HG03354 (cell line): ENCODE measurements around the gene LAMTOR1.

Experiments
- ATAC-seq: cut with Tn5 transposase; IDR thresholded peaks from one replicate; pipeline ENCODE4 v1.9.1; 2021; ENCODE audit warnings: mild to moderate bottlenecking; ENCODE audit not compliant: unreplicated experiment, poor library complexity, severe bottlenecking

The LAMTOR1 gene

DNA sequence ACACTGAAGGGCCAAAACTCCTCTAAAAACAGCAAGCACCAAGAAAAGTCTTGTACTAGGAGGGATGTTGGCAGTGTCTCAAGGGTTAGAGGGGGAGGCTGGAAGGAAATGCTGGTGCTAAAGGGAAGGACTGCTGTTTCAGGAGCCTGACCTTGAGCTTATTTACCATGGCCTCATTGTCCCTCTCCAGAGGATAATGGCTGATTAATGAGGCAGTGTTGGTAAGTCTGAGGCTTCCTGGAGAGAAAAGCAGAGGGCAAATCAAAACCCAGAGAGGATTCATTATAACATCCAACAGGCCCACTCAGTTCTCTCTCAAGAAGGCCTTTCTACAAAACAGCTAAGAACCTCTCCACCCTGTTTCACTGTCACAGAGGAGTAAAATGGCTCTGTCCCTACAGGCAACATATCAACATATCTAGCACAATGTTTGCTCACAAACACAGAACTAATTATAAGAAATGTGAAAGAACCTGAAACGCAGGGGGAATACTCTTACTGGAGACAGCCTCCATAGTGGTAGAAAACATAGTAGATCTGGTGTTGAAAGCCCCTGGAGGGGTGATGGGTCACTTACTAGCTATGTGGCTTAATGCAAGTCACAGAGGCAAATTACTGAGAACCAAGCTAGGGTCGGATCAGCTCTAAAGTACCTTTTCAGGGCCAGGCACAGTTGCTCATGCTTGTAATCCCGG lies 54.2 kb downstream of the LAMTOR1 start:
- no peak for ATAC-seq
